ENCODE results near the gene KATNBL1.

Gene KATNBL1

GRCh38 chr15:34116620-34117019, 93.3 kb downstream of the KATNBL1 start:
- DNase-seq (ENCODE audit: low spot score): peak; percentile 24

- DNase-seq (ENCODE audit: low spot score): no peak
Measured at GRCh38 chr15:34114739-34115138, 95.2 kb downstream of the KATNBL1 start.

DNA sequence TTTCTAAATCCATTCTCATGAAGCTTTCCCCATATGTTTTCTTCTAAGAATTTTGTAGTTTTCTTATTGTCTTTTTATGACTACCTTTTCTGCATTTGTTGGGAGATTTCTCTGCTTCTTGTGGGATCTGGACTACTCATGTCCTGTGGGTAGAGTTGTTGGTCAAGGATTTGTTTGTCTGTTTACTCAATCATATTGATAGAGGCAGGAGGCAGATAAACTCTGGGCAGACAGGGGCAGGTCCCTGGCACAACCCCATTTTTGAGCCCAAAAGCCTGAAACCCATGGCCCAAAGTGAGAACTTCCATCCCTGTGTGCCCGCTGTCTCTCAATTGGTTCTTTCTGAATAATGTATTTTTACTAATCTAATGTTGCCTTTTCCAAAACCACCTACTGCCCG, 95.7 kb downstream of the KATNBL1 start:
- DNase-seq (ENCODE audit: low spot score): no peak

DNA sequence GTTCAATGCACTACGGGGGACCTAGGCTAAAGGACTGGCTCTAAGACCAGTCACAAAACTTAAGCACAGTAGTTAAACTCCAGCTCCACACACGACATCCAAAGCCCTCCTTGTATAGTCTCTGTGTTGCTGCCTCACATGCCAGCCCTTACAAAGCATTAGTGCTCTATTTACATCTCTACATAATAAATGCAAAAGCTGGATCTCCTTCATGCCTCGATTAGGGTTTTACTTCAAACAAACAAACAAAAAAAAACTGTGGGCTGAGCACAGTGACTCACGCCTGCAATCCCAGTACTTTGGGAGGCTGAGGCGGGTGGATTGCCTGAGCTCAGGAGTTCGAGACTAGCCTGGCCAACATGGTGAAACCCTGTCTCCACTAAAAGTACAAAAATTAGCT, 98.4 kb downstream of the KATNBL1 start:
- no peak for DNase-seq (ENCODE audit: low spot score)

- peak; percentile 37 for DNase-seq (ENCODE audit: low spot score)
Measured at GRCh38 chr15:34109797-34110663, 99.9 kb downstream of the KATNBL1 start.

- no peak for DNase-seq (ENCODE audit: low spot score)
Measured at GRCh38 chr15:34107315-34107714, 102.6 kb downstream of the KATNBL1 start.

GRCh38 chr15:34106423-34106822, 103.5 kb downstream of the KATNBL1 start:
- no peak for DNase-seq (ENCODE audit: low spot score)

DNA sequence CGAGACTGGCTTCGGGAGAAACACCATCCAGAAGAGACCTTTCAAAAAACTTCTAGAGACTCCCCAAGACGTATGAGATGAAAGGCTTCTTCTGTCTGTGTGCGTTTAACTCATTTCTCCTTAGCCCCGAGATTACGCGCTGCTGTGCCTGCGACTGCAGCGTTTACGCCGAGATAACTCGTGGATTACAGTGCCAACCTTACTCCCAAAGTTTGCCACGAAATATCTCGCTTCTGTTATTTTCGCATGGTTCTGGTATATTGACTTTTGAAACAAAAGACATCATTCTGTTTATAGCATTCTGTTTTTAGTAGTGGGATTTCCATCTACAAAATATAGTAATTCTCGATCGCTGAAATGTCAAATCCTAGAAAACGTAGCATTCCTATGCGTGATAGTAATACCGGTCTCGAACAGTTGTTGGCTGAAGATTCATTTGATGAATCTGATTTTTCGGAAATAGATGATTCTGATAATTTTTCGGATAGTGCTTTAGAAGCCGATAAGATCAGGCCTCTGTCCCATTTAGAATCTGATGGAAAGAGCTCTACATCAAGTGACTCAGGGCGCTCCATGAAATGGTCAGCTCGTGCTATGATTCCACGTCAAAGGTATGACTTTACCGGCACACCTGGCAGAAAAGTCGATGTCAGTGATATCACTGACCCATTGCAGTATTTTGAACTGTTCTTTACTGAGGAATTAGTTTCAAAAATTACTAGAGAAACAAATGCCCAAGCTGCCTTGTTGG, 107.5 kb downstream of the KATNBL1 start:
- DNase-seq (ENCODE audit: low spot score): no peak

DNA sequence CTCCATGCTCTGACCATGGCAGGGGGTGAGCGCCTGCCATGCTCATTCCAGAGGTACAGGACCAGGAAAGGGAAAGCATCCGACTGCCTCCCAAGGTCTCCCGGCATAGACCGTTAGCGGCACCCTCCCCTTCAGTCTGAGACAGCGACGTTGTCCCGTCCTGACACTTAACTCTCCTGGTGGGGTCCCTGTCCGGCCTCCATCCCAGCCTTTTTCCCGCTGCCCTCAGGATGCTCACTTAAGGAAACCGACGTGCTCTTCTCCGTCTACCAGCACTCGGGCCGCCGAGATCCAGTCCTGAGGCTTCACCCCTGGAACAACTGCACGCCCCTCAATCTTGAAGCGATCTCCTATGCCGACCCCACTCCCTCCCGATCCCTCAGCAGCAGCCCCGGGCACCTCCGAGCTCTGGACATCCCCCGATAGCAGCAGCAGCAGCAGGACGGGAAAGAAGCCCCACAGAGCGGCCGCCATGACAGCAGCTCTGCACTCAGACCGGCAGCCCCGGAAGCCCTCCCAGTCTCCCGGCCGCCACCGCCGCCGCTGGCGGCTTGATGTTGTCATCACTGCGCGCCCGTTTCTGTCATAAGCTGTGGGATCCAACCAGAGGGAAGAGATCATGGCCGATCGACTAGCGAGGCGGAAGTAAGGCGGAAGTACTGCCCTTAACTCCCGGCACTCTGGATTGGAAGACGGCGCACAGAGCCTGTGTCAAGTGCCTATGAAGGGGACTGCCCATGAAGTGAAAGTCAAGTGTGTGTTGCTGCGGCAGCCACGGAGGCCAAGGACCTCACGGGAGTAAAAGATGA, 108.3 kb downstream of the KATNBL1 start, which contains the start of the genes EMC7 and PGBD4:
TSS of gene EMC7 (minus strand) at position 497 of the 809 bp plus-strand sequence. CDS start at position 474, 23 bp downstream.
TSS of gene PGBD4 (plus strand) at position 718 of the 809 bp plus-strand sequence. CDS start 449 bp downstream, outside the sequence.
- DNase-seq (ENCODE audit: low spot score): peak; percentile 95

GRCh38 chr15:34099914-34100313, 110.0 kb downstream of the KATNBL1 start:
- no peak for DNase-seq (ENCODE audit: low spot score)

All from D341Med (cell line).